Measurements from ENCODE around the gene REM2. TPM values are rescaled to one million over a fixed set of nuclear protein-coding genes. Genes with fewer than 3 reads are reported as not detected.
"Not testable (repeated sequence)": the region's sequence is repeated elsewhere in the genome, so short reads cannot be mapped to it uniquely, and the experiment has no call there.

Gene REM2
- total RNA-seq, 1 experiment from 2014 or later = not detected

GRCh38 chr14:22850944-22851764 is 31.9 kb upstream of the REM2 start:
- ChIA-PET CTCF (interaction anchor here (0.5 to 0.8 kb wide), 3 partner anchors 14 to 56 kb away, joined by 3 to 4 read pairs (median 3); no protein-coding TSS in a partner anchor), POLR2A (ENCODE audit: low non-redundant PET) (interaction anchor here (0.6 kb wide), 1 partner anchor 200 kb away, joined by 3 read pairs; no protein-coding TSS in a partner anchor)
- H3K27me3 ChIP-seq (replicated peaks; ENCODE audit: insufficient read depth, low read depth, low read length, poor library complexity) = no peaks in the 10 kb centered on the region
- TF ChIP-seq, protein P1, sequence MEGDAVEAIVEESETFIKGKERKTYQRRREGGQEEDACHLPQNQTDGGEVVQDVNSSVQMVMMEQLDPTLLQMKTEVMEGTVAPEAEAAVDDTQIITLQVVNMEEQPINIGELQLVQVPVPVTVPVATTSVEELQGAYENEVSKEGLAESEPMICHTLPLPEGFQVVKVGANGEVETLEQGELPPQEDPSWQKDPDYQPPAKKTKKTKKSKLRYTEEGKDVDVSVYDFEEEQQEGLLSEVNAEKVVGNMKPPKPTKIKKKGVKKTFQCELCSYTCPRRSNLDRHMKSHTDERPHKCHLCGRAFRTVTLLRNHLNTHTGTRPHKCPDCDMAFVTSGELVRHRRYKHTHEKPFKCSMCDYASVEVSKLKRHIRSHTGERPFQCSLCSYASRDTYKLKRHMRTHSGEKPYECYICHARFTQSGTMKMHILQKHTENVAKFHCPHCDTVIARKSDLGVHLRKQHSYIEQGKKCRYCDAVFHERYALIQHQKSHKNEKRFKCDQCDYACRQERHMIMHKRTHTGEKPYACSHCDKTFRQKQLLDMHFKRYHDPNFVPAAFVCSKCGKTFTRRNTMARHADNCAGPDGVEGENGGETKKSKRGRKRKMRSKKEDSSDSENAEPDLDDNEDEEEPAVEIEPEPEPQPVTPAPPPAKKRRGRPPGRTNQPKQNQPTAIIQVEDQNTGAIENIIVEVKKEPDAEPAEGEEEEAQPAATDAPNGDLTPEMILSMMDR (conservative IDR thresholded peaks at IDR 0.05; ENCODE audit: low read depth, low read length) = no peak
- no peak for TF ChIP-seq EZH2 (IDR thresholded peaks at IDR 0.05; ENCODE audit: borderline replicate concordance, low read depth, low read length, poor library complexity, severe bottlenecking)
- intact Hi-C loops (cut with micrococcal nuclease; ENCODE audit: unreplicated experiment) = loop anchor here (10.0 kb wide), 2 partner anchors 376 to 546 kb away; no protein-coding TSS in a partner anchor
- H3K27ac ChIP-seq (ENCODE audit: low read depth, low read length, poor library complexity, severe bottlenecking) = no peak overlapping the region
- no peak for DNase-seq (ENCODE audit: low spot score)
- H3K4me1 ChIP-seq (ENCODE audit: insufficient read depth, low read length, poor library complexity, severe bottlenecking) = peaks cover 25% of the 10 kb centered on the region
- H3K36me3 ChIP-seq (ENCODE audit: insufficient read depth, low read length, poor library complexity, severe bottlenecking) = peaks cover 2% of the 10 kb centered on the region
- H3K4me3 ChIP-seq (ENCODE audit: low read depth, low read length, poor library complexity, severe bottlenecking) = no peak overlapping the region
- H3K9me3 ChIP-seq (ENCODE audit: low read depth, low read length, poor library complexity, severe bottlenecking) = no peaks in the 10 kb centered on the region
- BruUV-seq (replicated peaks) = no TSS peak

DNA sequence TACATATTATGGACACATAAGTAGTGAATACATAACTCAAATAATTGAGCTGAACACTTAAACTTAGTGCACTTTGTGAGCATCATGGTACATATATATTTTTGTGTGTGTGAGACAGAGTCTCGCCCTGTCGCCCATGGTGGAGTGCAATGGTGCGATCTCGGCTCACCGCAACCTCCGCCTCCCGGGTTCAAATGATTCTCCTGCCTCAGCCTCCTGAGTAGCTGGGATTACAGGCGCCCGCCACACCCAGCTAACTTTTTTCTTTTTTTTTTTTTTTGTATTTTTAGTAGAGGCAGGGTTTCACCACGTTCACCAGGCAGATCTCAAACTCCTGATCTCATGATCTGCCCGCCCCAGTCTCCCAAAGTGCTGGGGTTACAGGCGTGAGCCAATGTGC is 30.8 kb upstream of the REM2 start:
- BruUV-seq (replicated peaks); DNase-seq (ENCODE audit: low spot score); H3K4me3 ChIP-seq (ENCODE audit: low read depth, low read length, poor library complexity, severe bottlenecking); H3K9me3 ChIP-seq (ENCODE audit: low read depth, low read length, poor library complexity, severe bottlenecking); H3K27ac ChIP-seq (ENCODE audit: low read depth, low read length, poor library complexity, severe bottlenecking); H3K27me3 ChIP-seq (replicated peaks; ENCODE audit: insufficient read depth, low read depth, low read length, poor library complexity); H3K36me3 ChIP-seq (ENCODE audit: insufficient read depth, low read length, poor library complexity, severe bottlenecking); POLR2A ChIA-PET (ENCODE audit: low non-redundant PET): not testable (repeated sequence)
- intact Hi-C loops (cut with micrococcal nuclease; ENCODE audit: unreplicated experiment) = loop anchor here (2.0 to 10.0 kb wide), 3 partner anchors 377 to 547 kb away; no protein-coding TSS in a partner anchor
- H3K4me1 ChIP-seq (ENCODE audit: insufficient read depth, low read length, poor library complexity, severe bottlenecking) = peaks cover 25% of the 10 kb centered on the region
- CTCF ChIA-PET = interaction anchor here (0.6 to 4.3 kb wide), 5 partner anchors 23 to 468 kb away, joined by 3 to 38 read pairs (median 5); partner anchors contain the start of gene MRPL52

DNA sequence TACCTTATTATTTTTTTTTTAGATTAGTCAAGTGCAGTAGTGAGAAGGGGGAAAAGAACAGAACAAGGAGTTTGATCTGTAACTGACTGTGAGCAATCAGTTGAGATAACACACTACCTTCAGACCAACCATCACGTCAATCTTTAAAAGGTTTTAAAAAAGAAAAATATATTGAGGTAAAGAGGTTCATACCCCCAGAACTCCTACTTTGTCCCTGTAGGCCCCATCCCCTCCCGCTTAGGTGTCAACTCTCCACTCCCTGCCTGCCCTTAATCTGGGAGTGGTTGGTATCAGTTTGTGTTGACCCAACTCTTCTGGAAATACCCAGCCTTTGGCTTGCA is 30.5 kb upstream of the REM2 start:
- Histone ChIP-seq H3K9me3 (ENCODE audit: low read depth, low read length, poor library complexity, severe bottlenecking) (no peaks in the 10 kb centered on the region), H3K4me3 (ENCODE audit: low read depth, low read length, poor library complexity, severe bottlenecking) (no peak overlapping the region), H3K4me1 (ENCODE audit: insufficient read depth, low read length, poor library complexity, severe bottlenecking) (peaks cover 24% of the 10 kb centered on the region), H3K27ac (ENCODE audit: low read depth, low read length, poor library complexity, severe bottlenecking) (no peak overlapping the region), H3K27me3 (replicated peaks; ENCODE audit: insufficient read depth, low read depth, low read length, poor library complexity) (no peaks in the 10 kb centered on the region), H3K36me3 (ENCODE audit: insufficient read depth, low read length, poor library complexity, severe bottlenecking) (no peaks in the 10 kb centered on the region)
- intact Hi-C loops (cut with micrococcal nuclease; ENCODE audit: unreplicated experiment) = loop anchor here (2.0 to 10.0 kb wide), 3 partner anchors 378 to 548 kb away; no protein-coding TSS in a partner anchor
- no peak for TF ChIP-seq EZH2 (IDR thresholded peaks at IDR 0.05; ENCODE audit: borderline replicate concordance, low read depth, low read length, poor library complexity, severe bottlenecking)
- TF ChIP-seq, protein P1 (conservative IDR thresholded peaks at IDR 0.05; ENCODE audit: low read depth, low read length) = no peak
- ChIA-PET CTCF (interaction anchor here (0.8 to 4.3 kb wide), 4 partner anchors 23 to 468 kb away, joined by 3 to 38 read pairs (median 6); partner anchors contain the start of gene MRPL52), POLR2A (ENCODE audit: low non-redundant PET) (no interaction called here)
- no TSS peak for BruUV-seq (replicated peaks)
- DNase-seq (ENCODE audit: low spot score) = no peak
